CD4-positive, alpha-beta memory T cell (primary cell): Measurements from ENCODE around the gene MBD3. TPM values are rescaled to one million over a fixed set of nuclear protein-coding genes. Genes with fewer than 3 reads are reported as not detected.

Experiments
- CTCF ChIA-PET: fragments of 350-600 bp; sonication (Branson Sonifier 250); formaldehyde crosslinking; loops from one replicate; lab custom pipeline; 2021; ENCODE audit warnings: inconsistent platforms; ENCODE audit not compliant: partially characterized antibody; lab: Charles Lee
- POLR2A ChIA-PET: fragments of 350-600 bp; sonication (Branson Sonifier 250); formaldehyde crosslinking; loops from one replicate; lab custom pipeline; 2021; ENCODE audit not compliant: partially characterized antibody; lab: Charles Lee
- DNase-seq, 5 donors: peaks; one replicate each; pipeline versions ENCODE4 v3.0.0 to v3.0.0-alpha.2; 2020 to 2022; ENCODE audit warnings: mixed read lengths in 1 of 5
- H3K27ac ChIP-seq: one replicate; pipeline ENCODE4 v1.7.0; 2013; ENCODE audit warnings: low read depth, low read length
- H3K27me3 ChIP-seq: 2 replicates; pipeline ENCODE4 v1.7.0; 2013; ENCODE audit warnings: mild to moderate bottlenecking, low read length, moderate library complexity; ENCODE audit not compliant: insufficient read depth
- H3K36me3 ChIP-seq: 2 replicates; pipeline ENCODE4 v1.7.0; 2013; ENCODE audit warnings: mild to moderate bottlenecking, low read length, moderate library complexity; ENCODE audit not compliant: insufficient read depth
- H3K4me1 ChIP-seq: 2 replicates; pipeline ENCODE4 v1.7.0; 2013; ENCODE audit warnings: mild to moderate bottlenecking, low read length, moderate library complexity; ENCODE audit not compliant: insufficient read depth
- H3K4me3 ChIP-seq, 2 donors: one replicate each; pipeline ENCODE4 v1.7.0; 2013; ENCODE audit warnings: low read length in 2 of 2, mild to moderate bottlenecking in 1 of 2
- H3K9me3 ChIP-seq, 2 donors: one replicate each; pipeline ENCODE4 v1.7.0; 2013; ENCODE audit warnings: low read length in 2 of 2, control low read depth in 1 of 2; ENCODE audit not compliant: control insufficient read depth in 1 of 2
- H3K27ac Mint-ChIP-seq, 7 donors: one replicate each; pipeline ENCODE4 v1.8.0; 2020 to 2021; ENCODE audit warnings: mixed read lengths in 7 of 7, mild to moderate bottlenecking in 6 of 7, inconsistent platforms in 3 of 7, moderate library complexity in 3 of 7
- H3K27me3 Mint-ChIP-seq, 2 donors: one replicate each; pipeline ENCODE4 v1.8.0; 2020 to 2021; ENCODE audit warnings: mixed read lengths in 2 of 2
- H3K36me3 Mint-ChIP-seq, 2 donors: one replicate each; pipeline ENCODE4 v1.8.0; 2020 to 2021; ENCODE audit warnings: mixed read lengths in 2 of 2, inconsistent platforms in 1 of 2, mild to moderate bottlenecking in 1 of 2
- H3K4me1 Mint-ChIP-seq, 4 donors: one replicate each; pipeline ENCODE4 v1.8.0; 2020 to 2021; ENCODE audit warnings: mixed read lengths in 4 of 4, mild to moderate bottlenecking in 1 of 4
- H3K4me3 Mint-ChIP-seq, 8 donors: one replicate each; pipeline ENCODE4 v1.8.0; 2020 to 2021; ENCODE audit warnings: mixed read lengths in 8 of 8, mild to moderate bottlenecking in 7 of 8, moderate library complexity in 6 of 8, inconsistent platforms in 3 of 8
- H3K9me3 Mint-ChIP-seq, 8 donors: one replicate each; pipeline ENCODE4 v1.8.0; 2020 to 2021; ENCODE audit warnings: mixed read lengths in 8 of 8, mild to moderate bottlenecking in 5 of 8, inconsistent platforms in 3 of 8, moderate library complexity in 1 of 8
- intact Hi-C: fragments of 100-400 bp; cut with micrococcal nuclease; formaldehyde crosslinking; loops from one replicate; pipeline ENCODE4 v1.15.1; 2023
- polyA plus RNA-seq, 2 donors: library from polyadenylated mRNA; unstranded; fragments of 300-500 nt; fragmentation: Illumina TruSeq; gene quantifications; one replicate each; pipeline ENCODE4 v1.2.3, GENCODE V29; 2021
- total RNA-seq, 2 experiments: library from RNA; stranded (reverse); gene quantifications; one replicate each; pipeline ENCODE4 v1.2.3, GENCODE V29; 2021

Gene MBD3
- total and polyA plus RNA-seq, 4 experiments from 2014 or later: 3.9 to 62.8 (median 34.6) TPM

DNA sequence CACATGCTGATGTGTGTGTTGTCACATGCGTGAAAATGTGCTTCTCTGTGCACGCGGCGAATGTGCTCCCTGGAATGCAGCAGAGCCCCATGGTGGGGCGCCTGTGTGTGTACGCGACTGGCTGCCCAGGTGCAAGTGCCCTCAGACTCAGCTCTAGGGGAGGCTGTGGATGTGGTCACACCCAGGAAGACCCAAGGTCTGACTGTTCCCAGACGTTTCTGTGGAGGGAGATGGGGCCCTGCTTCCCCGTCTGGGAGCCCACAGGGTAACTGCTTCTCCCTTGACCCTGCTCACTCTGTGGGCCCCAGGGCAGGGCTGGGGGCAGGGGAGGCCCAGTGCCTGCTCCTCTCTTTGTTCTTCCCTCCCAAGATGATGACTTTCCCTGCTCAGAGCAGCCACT, 20.5 kb upstream of the MBD3 start:
- Mint-ChIP-seq H3K9me3 (no peaks in the 10 kb centered on the region), H3K27me3 (no peaks in the 10 kb centered on the region), H3K4me1 (peaks cover 14 to 59% (median 32%) of the 10 kb centered on the region in 4 donors), H3K27ac (peak overlapping the region in 1 of 7 donors; percentile 35), H3K4me3 (no peak overlapping the region), H3K36me3 (peaks cover 19 to 30% of the 10 kb centered on the region in 2 donors)
- no peaks in the 10 kb centered on the region for H3K9me3 ChIP-seq
- ChIA-PET POLR2A (interaction anchor here (1.1 kb wide), 1 partner anchor 20 kb away, joined by 3 read pairs; no protein-coding TSS in a partner anchor), CTCF (no interaction called here)
- intact Hi-C loops: no loop called here
- DNase-seq: no peak
- no peaks in the 10 kb centered on the region for H3K27me3 ChIP-seq
- no peak overlapping the region for H3K27ac ChIP-seq
- H3K36me3 ChIP-seq: peaks cover 27% of the 10 kb centered on the region
- no peak overlapping the region for H3K4me3 ChIP-seq
- peaks cover 41% of the 10 kb centered on the region for H3K4me1 ChIP-seq

DNA sequence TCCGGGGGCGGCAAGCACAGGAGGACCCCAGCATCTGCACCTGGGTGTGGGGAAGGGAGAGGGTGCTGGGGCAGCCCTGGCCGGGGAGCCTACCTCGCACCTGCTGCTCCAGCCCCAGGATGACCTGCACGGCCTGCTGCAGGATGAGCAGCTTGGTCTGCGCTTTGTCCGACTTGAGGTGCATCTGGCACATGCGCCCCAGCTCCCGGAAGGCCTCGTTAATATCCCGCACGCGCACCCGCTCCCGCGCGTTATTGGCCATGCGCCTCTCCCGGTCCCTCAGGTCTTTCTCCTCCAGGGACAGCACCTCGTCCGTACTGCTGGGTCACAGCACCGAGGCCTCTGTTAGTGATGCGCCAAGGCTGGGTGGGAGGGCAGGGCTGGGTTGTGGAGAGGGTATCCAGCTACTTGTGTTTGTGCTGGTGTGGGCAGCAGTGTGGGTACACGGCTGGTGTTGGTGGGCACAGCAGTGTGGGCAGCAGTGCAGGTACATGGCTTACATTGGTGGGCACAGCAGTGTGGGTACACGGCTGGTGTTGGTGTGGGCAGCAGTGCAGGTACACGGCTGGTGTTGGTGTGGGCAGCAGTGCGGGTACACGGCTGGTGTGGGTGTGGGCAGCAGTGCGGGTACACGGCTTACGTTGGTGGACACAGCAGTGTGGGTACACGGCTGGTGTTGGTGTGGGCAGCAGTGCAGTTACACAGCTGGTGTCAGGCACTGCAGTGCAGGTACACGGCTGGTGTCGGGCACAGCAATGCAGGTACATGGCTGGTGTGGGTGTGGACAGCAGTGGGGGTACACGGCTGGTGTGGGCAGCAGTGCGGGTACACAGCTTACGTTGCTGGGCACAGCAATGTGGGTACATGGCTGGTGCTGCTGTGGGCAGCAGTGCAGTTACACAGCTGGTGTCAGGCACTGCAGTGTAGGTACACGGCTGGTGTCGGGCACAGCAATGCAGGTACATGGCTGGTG, 19.7 kb upstream of the MBD3 start:
- intact Hi-C loops: no loop called here
- no peaks in the 10 kb centered on the region for H3K27me3 Mint-ChIP-seq
- H3K4me3 Mint-ChIP-seq: no peak overlapping the region
- peaks cover 14 to 54% (median 32%) of the 10 kb centered on the region in 4 donors for H3K4me1 Mint-ChIP-seq
- H3K36me3 ChIP-seq: peaks cover 27% of the 10 kb centered on the region
- no peaks in the 10 kb centered on the region for H3K9me3 ChIP-seq
- no peak overlapping the region for H3K4me3 ChIP-seq
- H3K27me3 ChIP-seq: no peaks in the 10 kb centered on the region
- peaks cover 37% of the 10 kb centered on the region for H3K4me1 ChIP-seq
- CTCF ChIA-PET: no interaction called here
- POLR2A ChIA-PET: interaction anchor here (1.1 to 9.8 kb wide), 2 partner anchors 19 to 39 kb away, joined by 3 to 115 read pairs; partner anchors contain the start of gene TCF3
- no peak overlapping the region for H3K27ac Mint-ChIP-seq
- H3K36me3 Mint-ChIP-seq: peaks cover 19 to 27% of the 10 kb centered on the region in 2 donors
- H3K9me3 Mint-ChIP-seq: no peaks in the 10 kb centered on the region
- no peak overlapping the region for H3K27ac ChIP-seq
- DNase-seq: peak in 1 of 5 donors; percentile 29

DNA sequence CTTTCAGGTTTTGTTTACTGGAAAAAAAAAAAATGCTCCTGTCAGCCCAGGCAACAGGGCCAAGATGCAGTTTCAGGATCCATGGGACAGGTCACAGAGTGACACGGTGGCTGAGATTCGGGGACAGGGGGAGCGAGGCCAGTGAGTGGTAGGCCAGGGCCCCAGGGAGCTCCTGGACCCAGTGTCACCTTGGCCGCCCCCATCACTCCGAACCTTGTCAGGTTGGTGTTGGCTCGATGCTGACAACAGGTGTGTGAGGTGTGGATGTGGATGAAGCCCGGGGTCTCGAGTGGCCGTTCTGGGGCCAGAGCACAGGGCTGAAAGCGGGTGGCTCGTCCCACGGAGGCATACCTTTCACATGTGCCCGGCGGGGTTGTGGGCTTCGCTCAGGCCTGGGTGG, 18.7 kb upstream of the MBD3 start:
- no peak for DNase-seq
- peak overlapping the region in 5 of 7 donors; percentile 15 to 64 (median 46) for H3K27ac Mint-ChIP-seq
- Histone ChIP-seq H3K27ac (no peak overlapping the region), H3K36me3 (peaks cover 27% of the 10 kb centered on the region), H3K27me3 (no peaks in the 10 kb centered on the region), H3K4me3 (no peak overlapping the region), H3K4me1 (peaks cover 34% of the 10 kb centered on the region), H3K9me3 (no peaks in the 10 kb centered on the region)
- H3K4me1 Mint-ChIP-seq: peaks cover 15 to 53% (median 30%) of the 10 kb centered on the region in 4 donors
- no peaks in the 10 kb centered on the region for H3K27me3 Mint-ChIP-seq
- no peaks in the 10 kb centered on the region for H3K9me3 Mint-ChIP-seq
- peaks cover 15 to 20% of the 10 kb centered on the region in 2 donors for H3K36me3 Mint-ChIP-seq
- peak overlapping the region in 1 of 8 donors; percentile 53 for H3K4me3 Mint-ChIP-seq
- intact Hi-C loops: no loop called here
- CTCF ChIA-PET: no interaction called here
- POLR2A ChIA-PET: interaction anchor here (9.8 kb wide), 1 partner anchor 40 kb away, joined by 115 read pairs; the partner anchor contains the start of gene TCF3

DNA sequence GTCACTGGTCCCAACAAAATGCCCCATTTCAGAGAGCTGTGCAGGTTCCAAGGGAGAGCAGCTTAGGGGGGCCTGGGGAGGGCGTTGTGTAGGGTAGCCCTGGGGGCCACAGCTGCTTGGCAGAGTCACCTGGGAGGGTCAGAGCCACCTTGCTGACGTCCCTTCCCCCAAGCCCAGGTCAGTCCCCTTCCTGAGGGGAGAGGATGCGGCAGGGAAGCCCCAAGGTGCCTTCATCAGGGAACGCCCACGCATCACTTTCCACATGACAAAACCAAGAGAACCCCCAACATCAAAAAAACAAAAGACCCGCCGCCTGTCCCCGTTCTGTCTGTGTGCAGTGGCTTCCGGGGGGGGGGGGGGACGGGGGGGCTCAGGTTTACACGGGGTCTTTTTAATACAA, 17.9 kb upstream of the MBD3 start:
- Histone ChIP-seq H3K36me3 (peaks cover 25% of the 10 kb centered on the region), H3K9me3 (no peaks in the 10 kb centered on the region), H3K4me1 (peaks cover 39% of the 10 kb centered on the region), H3K27ac (no peak overlapping the region), H3K4me3 (no peak overlapping the region), H3K27me3 (no peaks in the 10 kb centered on the region)
- H3K27ac Mint-ChIP-seq: peak overlapping the region in 2 of 7 donors; percentile 18 to 42
- H3K36me3 Mint-ChIP-seq: peaks cover 10 to 22% of the 10 kb centered on the region in 2 donors
- no peaks in the 10 kb centered on the region for H3K9me3 Mint-ChIP-seq
- H3K27me3 Mint-ChIP-seq: no peaks in the 10 kb centered on the region
- ChIA-PET POLR2A (interaction anchor here (9.8 kb wide), 1 partner anchor 41 kb away, joined by 115 read pairs; the partner anchor contains the start of gene TCF3), CTCF (no interaction called here)
- intact Hi-C loops: no loop called here
- H3K4me3 Mint-ChIP-seq: no peak overlapping the region
- no peak for DNase-seq
- H3K4me1 Mint-ChIP-seq: peaks cover 18 to 55% (median 37%) of the 10 kb centered on the region in 4 donors

DNA sequence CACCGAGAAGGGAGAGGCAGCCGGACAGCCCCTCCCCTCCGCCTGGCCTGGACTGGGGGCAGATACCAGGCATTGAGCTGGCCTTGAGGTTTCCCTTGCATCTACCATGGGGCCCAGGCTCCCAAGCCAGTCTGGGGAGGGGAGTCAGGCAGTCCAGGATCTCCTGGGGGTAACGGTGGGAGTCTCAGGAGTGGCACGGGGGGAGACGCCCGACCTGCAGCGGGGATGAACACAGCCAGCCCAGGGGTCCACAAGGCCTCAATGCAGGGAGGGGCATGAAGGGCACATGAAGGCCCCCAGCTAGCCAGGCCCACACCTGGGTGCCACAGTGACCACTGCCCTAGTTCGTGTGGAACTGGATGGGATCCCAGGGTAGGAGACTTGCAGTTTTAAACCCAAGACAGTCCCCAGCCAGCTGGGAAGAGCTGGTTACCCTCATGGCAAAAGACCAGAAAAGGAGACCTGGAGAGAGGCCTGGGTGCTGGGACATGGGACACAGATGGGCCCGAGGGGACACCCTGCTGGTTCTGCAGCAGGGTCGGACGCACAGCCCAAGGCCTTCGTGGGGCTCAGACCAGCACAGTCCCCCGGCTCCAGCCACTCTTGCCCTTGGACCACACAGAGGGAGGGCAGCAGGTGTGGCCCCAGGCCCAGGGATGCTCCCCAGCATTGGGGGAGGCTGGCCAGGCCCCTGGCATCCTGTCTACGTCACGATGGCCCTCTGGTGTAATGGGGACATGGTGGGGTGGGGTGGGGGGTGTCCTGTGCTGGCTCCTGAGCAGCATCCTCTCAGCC, 17.2 kb upstream of the MBD3 start:
- no peaks in the 10 kb centered on the region for H3K9me3 Mint-ChIP-seq
- H3K27me3 ChIP-seq: no peaks in the 10 kb centered on the region
- H3K36me3 ChIP-seq: peaks cover 22% of the 10 kb centered on the region
- ChIA-PET POLR2A (interaction anchor here (1.9 to 9.8 kb wide), 2 partner anchors 17 to 41 kb away, joined by 10 to 115 read pairs; partner anchors contain the start of genes MBD3 and TCF3), CTCF (no interaction called here)
- no peak overlapping the region for H3K4me3 ChIP-seq
- intact Hi-C loops: no loop called here
- peaks cover 39% of the 10 kb centered on the region for H3K4me1 ChIP-seq
- H3K36me3 Mint-ChIP-seq: peaks cover 8 to 21% of the 10 kb centered on the region in 2 donors
- H3K27ac Mint-ChIP-seq: peak overlapping the region in 6 of 7 donors; percentile 64 to 99 (median 82)
- H3K27ac ChIP-seq: peak overlapping the region; percentile 58
- H3K4me1 Mint-ChIP-seq: peaks cover 18 to 57% (median 38%) of the 10 kb centered on the region in 4 donors
- H3K9me3 ChIP-seq: no peaks in the 10 kb centered on the region
- H3K4me3 Mint-ChIP-seq: peak overlapping the region in 5 of 8 donors; percentile 67 to 91 (median 88)
- DNase-seq: no peak
- H3K27me3 Mint-ChIP-seq: no peaks in the 10 kb centered on the region

DNA sequence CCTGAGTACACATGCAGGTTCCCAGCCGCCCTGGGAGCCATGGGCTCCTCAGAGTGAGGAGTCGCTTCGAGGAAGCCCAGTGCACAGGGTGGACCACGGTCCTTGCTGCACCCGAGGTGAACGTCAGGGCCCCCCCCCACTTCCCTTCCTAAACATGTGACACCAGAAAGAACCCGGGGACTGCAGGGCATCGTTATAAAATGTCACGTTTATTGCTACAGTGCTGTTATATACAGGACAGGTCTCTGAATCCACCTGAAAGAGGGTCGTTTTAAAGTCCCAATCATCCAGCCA, 16.4 kb upstream of the MBD3 start:
- ChIA-PET CTCF (interaction anchor here (1.0 kb wide), 1 partner anchor 61 kb away, joined by 3 read pairs; no protein-coding TSS in a partner anchor), POLR2A (interaction anchor here (0.6 to 9.8 kb wide), 3 partner anchors 16 to 42 kb away, joined by 4 to 115 read pairs (median 10); partner anchors contain the start of genes MBD3 and TCF3)
- H3K4me3 Mint-ChIP-seq: peak overlapping the region; percentile 51 to 91 (median 84)
- no peaks in the 10 kb centered on the region for H3K9me3 Mint-ChIP-seq
- peaks cover 6 to 16% of the 10 kb centered on the region in 2 donors for H3K36me3 Mint-ChIP-seq
- intact Hi-C loops: no loop called here
- Histone ChIP-seq H3K4me1 (peaks cover 46% of the 10 kb centered on the region), H3K27ac (peak overlapping the region; percentile 58), H3K9me3 (no peaks in the 10 kb centered on the region), H3K27me3 (no peaks in the 10 kb centered on the region), H3K4me3 (peak overlapping the region in 1 of 2 donors; percentile 63), H3K36me3 (peaks cover 20% of the 10 kb centered on the region)
- H3K27me3 Mint-ChIP-seq: no peaks in the 10 kb centered on the region
- DNase-seq: peak in 2 of 5 donors; percentile 16 to 20
- H3K4me1 Mint-ChIP-seq: peaks cover 18 to 65% (median 39%) of the 10 kb centered on the region in 4 donors
- peak overlapping the region; percentile 64 to 99 (median 84) for H3K27ac Mint-ChIP-seq
